DND-41 (cell line): ENCODE results near the gene EEF1G.
A peak's percentile ranks its signal among the peaks of the same experiment; 100 is the strongest.

ENCODE experiments used
- ATAC-seq: fragments of 200-7000 bp; cut with Tn5 transposase; 3 replicates; pipeline ENCODE4 v1.9.1; 2021; ENCODE audit warnings: low read depth; ENCODE audit not compliant: insufficient read depth
- DNase-seq: peaks from one replicate; pipeline ENCODE4 v3.0.0-alpha.2; 2020
- H2AFZ ChIP-seq: 2 replicates; pipeline ENCODE4 v1.6.0; 2012; ENCODE audit warnings: low read depth, low read length
- H3K27ac ChIP-seq: 2 replicates; pipeline ENCODE4 v1.5.1; 2012; ENCODE audit warnings: low read length, inconsistent platforms
- H3K27me3 ChIP-seq: fragments of 200-600 bp; sonication (generic); 2 replicates; pipeline ENCODE4 v1.6.0; 2012; ENCODE audit warnings: low read length, mild to moderate bottlenecking, inconsistent platforms; ENCODE audit not compliant: insufficient read depth, poor library complexity
- H3K36me3 ChIP-seq: 2 replicates; pipeline ENCODE4 v1.5.1; 2012; ENCODE audit warnings: low read length, inconsistent platforms; ENCODE audit not compliant: insufficient read depth
- H3K4me1 ChIP-seq: 2 replicates; pipeline ENCODE4 v1.5.1; 2012; ENCODE audit warnings: mild to moderate bottlenecking, low read length; ENCODE audit not compliant: insufficient read depth
- H3K4me2 ChIP-seq: 2 replicates; pipeline ENCODE4 v1.6.0; 2012; ENCODE audit warnings: mild to moderate bottlenecking, moderate library complexity, low read length, inconsistent platforms; ENCODE audit not compliant: insufficient read depth
- H3K4me3 ChIP-seq, 2 experiments: fragments of 200-600 bp in 1 of 2; shearing (Covaris generic) in 1 of 2; 2 replicates each; pipeline ENCODE4 v1.5.1; 2012 to 2016; ENCODE audit warnings: inconsistent platforms in 2 of 2, low read length in 2 of 2, mild to moderate bottlenecking in 2 of 2, low read depth in 1 of 2, moderate library complexity in 1 of 2
- H3K79me2 ChIP-seq: 2 replicates; pipeline ENCODE4 v1.6.0; 2012; ENCODE audit warnings: low read length, inconsistent platforms; ENCODE audit not compliant: insufficient read depth
- H3K9ac ChIP-seq: 2 replicates; pipeline ENCODE4 v1.6.0; 2012; ENCODE audit warnings: low read depth, mild to moderate bottlenecking, inconsistent platforms, low read length, moderate library complexity
- H3K9me3 ChIP-seq: 2 replicates; pipeline ENCODE4 v1.5.1; 2012; ENCODE audit warnings: low read length, moderate library complexity, mild to moderate bottlenecking, inconsistent platforms; ENCODE audit not compliant: insufficient read depth, severe bottlenecking
- H4K20me1 ChIP-seq: 2 replicates; pipeline ENCODE4 v1.6.0; 2012; ENCODE audit warnings: low read length; ENCODE audit not compliant: insufficient read depth
- CTCF ChIP-seq: IDR thresholded peaks from 2 replicates; pipeline ENCODE4 v1.5.1; 2012; ENCODE audit warnings: borderline replicate concordance, low read length, moderate library complexity, mild to moderate bottlenecking; ENCODE audit not compliant: poor library complexity, severe bottlenecking; ENCODE audit errors: extremely low read depth
- EZH2 ChIP-seq: IDR thresholded peaks from 3 replicates; pipeline ENCODE4 v1.6.1; 2012; ENCODE audit warnings: borderline replicate concordance, low read depth, mild to moderate bottlenecking, moderate library complexity, low read length, inconsistent platforms; ENCODE audit not compliant: severe bottlenecking

The EEF1G gene

GRCh38 chr11:62613291-62613778 lies 39.6 kb upstream of the EEF1G start:
- Histone ChIP-seq H3K9ac (no peak overlapping the region), H3K4me3 (no peak overlapping the region), H4K20me1 (no peaks in the 10 kb centered on the region), H3K4me1 (peaks cover 21% of the 10 kb centered on the region), H3K4me2 (0 out of 2 replicates have a peak overlapping the region, but pooled peaks have one; percentile 98), H2AFZ (no peak overlapping the region), H3K36me3 (peaks cover 34% of the 10 kb centered on the region), H3K9me3 (no peaks in the 10 kb centered on the region), H3K27ac (no peak overlapping the region; the same call in 1 of the 2 replicates), H3K27me3 (no peaks in the 10 kb centered on the region), H3K79me2 (peaks cover 12% of the 10 kb centered on the region)
- DNase-seq = no peak
- TF ChIP-seq EZH2 (no peak), CTCF (no peak)
- no peak for ATAC-seq

GRCh38 chr11:62612366-62613290 lies 38.9 kb upstream of the EEF1G start, which contains the start of the genes EML3 and ROM1:
Gene EML3, minus strand, starts transcription at chr11:62612775. Its CDS starts 318 bp downstream, at chr11:62612457.
Gene ROM1, plus strand, starts transcription at chr11:62613257. Its CDS starts 25 bp downstream, at chr11:62613282.
- Histone ChIP-seq H4K20me1 (no peaks in the 10 kb centered on the region), H3K27me3 (no peaks in the 10 kb centered on the region), H3K79me2 (peaks cover 12% of the 10 kb centered on the region), H3K4me1 (peaks cover 21% of the 10 kb centered on the region), H3K9ac (peak within 1 kb of the TSS; percentile 80), H3K4me2 (peak within 1 kb of the TSS; percentile 98), H3K27ac (peak within 1 kb of the TSS; percentile 86), H3K4me3 (peak within 1 kb of the TSS; percentile 82 to 99), H3K9me3 (no peaks in the 10 kb centered on the region), H3K36me3 (peaks cover 34% of the 10 kb centered on the region), H2AFZ (peak within 1 kb of the TSS; percentile 96)
- peak; percentile 87 for ATAC-seq
- no peak for TF ChIP-seq EZH2
- peak; percentile 86 for TF ChIP-seq CTCF
- DNase-seq = peak; percentile 96

- DNase-seq = peak; percentile 61
Observed at GRCh38 chr11:62611705-62612365, 38.1 kb upstream of the EEF1G start.

More at GRCh38 chr11:62611705-62612365, 38.1 kb upstream of the EEF1G start:
- Histone ChIP-seq H3K4me1 (peaks cover 21% of the 10 kb centered on the region), H3K9me3 (no peaks in the 10 kb centered on the region), H3K27ac (peak overlapping the region; percentile 86), H3K79me2 (peaks cover 12% of the 10 kb centered on the region), H3K36me3 (peaks cover 30% of the 10 kb centered on the region), H3K27me3 (no peaks in the 10 kb centered on the region), H2AFZ (peak overlapping the region; percentile 96), H3K4me2 (peak overlapping the region; percentile 98), H4K20me1 (no peaks in the 10 kb centered on the region), H3K4me3 (peak overlapping the region; percentile 82 to 99), H3K9ac (peak overlapping the region; percentile 80)
- TF ChIP-seq EZH2 (no peak), CTCF (peak; percentile 4)
- peak; percentile 44 for ATAC-seq
